Measurements from ENCODE around the gene PLD3. TPM values are rescaled to one million over a fixed set of nuclear protein-coding genes. Genes with fewer than 3 reads are reported as not detected.
"Not testable (repeated sequence)": the region's sequence is repeated elsewhere in the genome, so short reads cannot be mapped to it uniquely, and the experiment has no call there.

The PLD3 gene
- total and polyA plus RNA-seq, 12 donors, result 116 to 238 (median 169) TPM

GRCh38 chr19:40367577-40368434 is 19.3 kb downstream of the PLD3 start:
- peaks cover 0 to 36% (median 2%) of the 10 kb centered on the region in 9 donors for H3K4me1 ChIP-seq
- no peak for TF ChIP-seq CTCF (IDR thresholded peaks at IDR 0.05)
- no peaks in the 10 kb centered on the region for H3K9me3 ChIP-seq
- ATAC-seq (no peak), DNase-seq (no peak)
- peaks cover 0 to 65% (median 16%) of the 10 kb centered on the region in 9 donors for H3K36me3 ChIP-seq
- WGBS, 2 donors, result 76 to 85% methylated on average over 16 of the region's 16 CpGs
- H3K27me3 ChIP-seq, result no peaks in the 10 kb centered on the region
- intact Hi-C loops (cut with DNase I), result no loop called here
- H3K27ac ChIP-seq, result no peak overlapping the region
- H3K4me3 ChIP-seq, result no peak overlapping the region

GRCh38 chr19:40369797-40370196 is 21.3 kb downstream of the PLD3 start:
- H3K27ac ChIP-seq, result no peak overlapping the region
- no peak for DNase-seq
- 87 to 91% methylated on average over 12 of the region's 12 CpGs for WGBS, 2 donors
- ATAC-seq, result no peak
- no peaks in the 10 kb centered on the region for H3K27me3 ChIP-seq
- no peak for TF ChIP-seq CTCF (IDR thresholded peaks at IDR 0.05)
- peaks cover 0 to 85% (median 22%) of the 10 kb centered on the region in 9 donors for H3K36me3 ChIP-seq
- peaks cover 0 to 18% (median 2%) of the 10 kb centered on the region in 9 donors for H3K4me1 ChIP-seq
- no peaks in the 10 kb centered on the region for H3K9me3 ChIP-seq
- intact Hi-C loops (cut with DNase I), result no loop called here
- H3K4me3 ChIP-seq, result no peak overlapping the region

GRCh38 chr19:40370253-40370652 is 21.8 kb downstream of the PLD3 start:
- H3K9me3 ChIP-seq; H3K4me3 ChIP-seq; H3K27me3 ChIP-seq; DNase-seq; ATAC-seq; intact Hi-C loops (cut with DNase I); H3K27ac ChIP-seq: not testable (repeated sequence)
- 96% methylated on average over 3 of the region's 3 CpGs for WGBS, 2 donors
- peaks cover 0 to 89% (median 26%) of the 10 kb centered on the region in 9 donors for H3K36me3 ChIP-seq
- H3K4me1 ChIP-seq, result peaks cover 0 to 14% (median 2%) of the 10 kb centered on the region in 9 donors

GRCh38 chr19:40370997-40371801 is 22.7 kb downstream of the PLD3 start:
- H3K4me1 ChIP-seq, result peaks cover 0 to 4% (median 0%) of the 10 kb centered on the region in 9 donors
- no peak overlapping the region for H3K4me3 ChIP-seq
- H3K27ac ChIP-seq, result no peak overlapping the region
- ATAC-seq (no peak), DNase-seq (no peak)
- H3K36me3 ChIP-seq, result peaks cover 0 to 98% (median 30%) of the 10 kb centered on the region in 9 donors
- WGBS, 2 donors, result 85 to 89% methylated on average over 7 of the region's 7 CpGs
- intact Hi-C loops (cut with DNase I), result no loop called here
- no peaks in the 10 kb centered on the region for H3K9me3 ChIP-seq
- TF ChIP-seq CTCF (IDR thresholded peaks at IDR 0.05), result no peak
- no peaks in the 10 kb centered on the region for H3K27me3 ChIP-seq
